Measurements from ENCODE around the gene KNG1. TPM values are rescaled to one million over a fixed set of nuclear protein-coding genes. Genes with fewer than 3 reads are reported as not detected.
"Not testable (repeated sequence)": the region's sequence is repeated elsewhere in the genome, so short reads cannot be mapped to it uniquely, and the experiment has no call there.

The KNG1 gene
- total RNA-seq, 3 donors from 2014 or later: 0.48 TPM; not detected in 2

DNA sequence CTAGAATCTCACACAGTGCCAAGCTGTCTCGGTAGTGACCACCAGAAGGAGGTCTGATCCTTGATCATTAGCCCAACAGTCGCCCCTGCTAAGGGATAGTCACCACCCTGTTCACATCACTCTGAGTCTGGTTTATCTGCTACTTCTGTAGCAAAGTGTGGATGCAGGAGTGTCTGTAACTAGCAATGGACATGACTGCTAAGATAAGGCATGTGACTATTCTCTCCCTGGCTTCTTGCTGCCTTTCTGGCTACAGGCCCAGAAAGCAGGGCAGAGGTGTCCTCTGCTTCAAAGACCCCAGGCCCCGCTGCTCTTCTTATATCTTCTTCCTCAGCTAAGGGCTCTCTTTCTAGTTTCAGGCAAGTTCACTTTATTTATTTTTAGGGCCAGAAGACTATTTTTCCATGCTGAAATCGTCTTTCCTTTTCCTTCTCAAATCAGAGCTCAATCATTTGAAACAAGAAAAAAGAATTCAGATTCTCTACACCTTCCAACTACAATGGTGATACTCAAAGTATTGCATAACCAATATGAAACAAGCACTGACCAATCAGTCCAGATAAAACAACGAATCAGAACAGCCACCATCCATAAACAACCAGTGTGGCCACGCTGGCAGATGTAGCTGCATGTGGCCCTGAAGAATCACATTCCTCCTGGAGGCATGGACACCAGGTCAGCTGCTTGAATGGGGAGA lies 8.0 kb upstream of the KNG1 start:
- no peak for DNase-seq (ENCODE audit: low spot score in 2 of 2)
- Histone ChIP-seq H3K4me1 (no peaks in the 10 kb centered on the region), H3K27ac (no peak overlapping the region), H3K36me3 (no peaks in the 10 kb centered on the region), H3K9me3 (no peaks in the 10 kb centered on the region), H3K27me3 (no peaks in the 10 kb centered on the region), H3K4me3 (no peak overlapping the region)
- intact Hi-C loops (cut with DNase I; ENCODE audit: low total_unique reads): no loop called here
- TF ChIP-seq POLR2A (IDR thresholded peaks at IDR 0.05) (no peak), POLR2AphosphoS5 (IDR thresholded peaks at IDR 0.05) (no peak)
- TF ChIP-seq, protein P1, sequence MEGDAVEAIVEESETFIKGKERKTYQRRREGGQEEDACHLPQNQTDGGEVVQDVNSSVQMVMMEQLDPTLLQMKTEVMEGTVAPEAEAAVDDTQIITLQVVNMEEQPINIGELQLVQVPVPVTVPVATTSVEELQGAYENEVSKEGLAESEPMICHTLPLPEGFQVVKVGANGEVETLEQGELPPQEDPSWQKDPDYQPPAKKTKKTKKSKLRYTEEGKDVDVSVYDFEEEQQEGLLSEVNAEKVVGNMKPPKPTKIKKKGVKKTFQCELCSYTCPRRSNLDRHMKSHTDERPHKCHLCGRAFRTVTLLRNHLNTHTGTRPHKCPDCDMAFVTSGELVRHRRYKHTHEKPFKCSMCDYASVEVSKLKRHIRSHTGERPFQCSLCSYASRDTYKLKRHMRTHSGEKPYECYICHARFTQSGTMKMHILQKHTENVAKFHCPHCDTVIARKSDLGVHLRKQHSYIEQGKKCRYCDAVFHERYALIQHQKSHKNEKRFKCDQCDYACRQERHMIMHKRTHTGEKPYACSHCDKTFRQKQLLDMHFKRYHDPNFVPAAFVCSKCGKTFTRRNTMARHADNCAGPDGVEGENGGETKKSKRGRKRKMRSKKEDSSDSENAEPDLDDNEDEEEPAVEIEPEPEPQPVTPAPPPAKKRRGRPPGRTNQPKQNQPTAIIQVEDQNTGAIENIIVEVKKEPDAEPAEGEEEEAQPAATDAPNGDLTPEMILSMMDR (IDR thresholded peaks at IDR 0.05): no peak

DNA sequence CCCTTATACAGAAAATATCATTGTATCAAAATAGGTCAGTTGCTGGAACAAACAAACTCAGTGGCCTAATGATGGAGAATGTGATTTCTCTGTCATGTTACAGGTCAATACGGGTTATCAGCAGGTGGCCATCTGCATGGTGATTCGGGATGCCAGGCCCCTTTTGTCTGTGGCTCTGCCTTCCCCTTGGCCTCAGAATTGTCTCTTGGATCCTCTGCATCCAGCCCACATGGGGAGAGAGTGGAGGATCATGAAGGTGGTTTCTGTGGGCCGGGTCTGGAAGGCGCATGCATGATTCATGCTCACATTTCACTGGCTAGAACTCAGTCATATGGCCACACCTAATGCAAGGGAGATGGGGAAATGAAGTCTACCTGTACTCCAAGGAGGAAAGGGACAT lies 6.5 kb upstream of the KNG1 start:
- H3K36me3 ChIP-seq; H3K9me3 ChIP-seq; DNase-seq (ENCODE audit: low spot score in 2 of 2); intact Hi-C loops (cut with DNase I; ENCODE audit: low total_unique reads); H3K27me3 ChIP-seq; H3K27ac ChIP-seq; H3K4me3 ChIP-seq; H3K4me1 ChIP-seq: not testable (repeated sequence)

DNA sequence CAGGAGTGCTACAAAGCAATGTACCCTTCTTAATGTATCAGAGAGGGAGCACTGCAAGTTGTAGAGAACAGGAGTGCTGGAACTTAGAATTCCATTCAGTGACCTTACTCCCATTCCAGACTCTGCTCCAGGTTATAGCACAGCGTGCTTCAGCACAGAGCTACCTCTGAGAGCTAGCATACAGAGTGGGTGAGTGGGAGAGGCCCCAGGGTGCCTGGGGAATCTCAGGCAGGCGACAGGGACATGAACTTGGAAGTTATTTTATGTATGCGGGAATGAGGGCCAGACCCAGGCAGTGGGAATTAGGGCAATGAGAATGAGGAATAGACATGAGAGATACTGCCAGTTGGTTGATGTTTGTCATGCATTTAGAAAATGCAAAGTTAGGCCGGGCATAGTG lies 3.7 kb upstream of the KNG1 start:
- no peaks in the 10 kb centered on the region for H3K27me3 ChIP-seq
- DNase-seq (ENCODE audit: low spot score in 2 of 2): no peak
- H3K27ac ChIP-seq: no peak overlapping the region
- intact Hi-C loops (cut with DNase I; ENCODE audit: low total_unique reads): no loop called here
- TF ChIP-seq POLR2AphosphoS5 (IDR thresholded peaks at IDR 0.05) (no peak), POLR2A (IDR thresholded peaks at IDR 0.05) (no peak)
- TF ChIP-seq, protein P1 (IDR thresholded peaks at IDR 0.05): no peak
- H3K9me3 ChIP-seq: no peaks in the 10 kb centered on the region
- H3K4me1 ChIP-seq: no peaks in the 10 kb centered on the region
- H3K4me3 ChIP-seq: no peak overlapping the region
- no peaks in the 10 kb centered on the region for H3K36me3 ChIP-seq

DNA sequence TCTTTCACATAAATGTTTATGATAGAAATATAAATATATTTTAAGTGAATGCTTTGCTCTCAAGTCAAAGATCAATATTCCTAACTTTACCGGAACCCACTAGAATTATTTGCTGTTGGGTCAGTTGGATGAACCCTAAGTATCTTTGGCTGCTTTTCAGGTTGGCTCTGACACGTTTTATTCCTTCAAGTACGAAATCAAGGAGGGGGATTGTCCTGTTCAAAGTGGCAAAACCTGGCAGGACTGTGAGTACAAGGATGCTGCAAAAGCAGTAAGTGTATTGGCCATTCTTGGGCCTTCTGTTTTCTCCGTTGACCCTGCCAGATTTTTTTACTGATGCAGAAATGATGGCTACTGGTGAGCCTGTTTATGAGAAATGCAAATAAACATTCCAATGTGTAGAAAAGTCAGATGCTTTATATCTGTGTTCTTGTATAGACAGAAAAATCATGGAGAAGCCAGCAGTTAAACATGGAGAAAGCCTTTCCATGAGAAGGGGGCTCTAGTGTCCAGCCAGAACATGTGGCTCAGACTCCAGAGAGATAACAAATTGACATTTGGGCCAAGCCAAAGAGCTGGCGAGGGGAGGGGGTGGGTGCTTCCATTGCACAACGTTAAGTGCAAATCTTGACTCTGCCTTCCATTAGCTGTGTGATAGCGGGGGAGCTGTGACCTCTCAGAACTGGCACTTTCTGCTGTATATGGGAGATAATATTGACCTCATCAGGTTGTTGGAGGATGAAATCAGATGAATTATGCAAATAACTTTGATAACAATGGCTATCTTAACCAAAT lies 3.0 kb downstream of the KNG1 start:
- no peak overlapping the region for H3K27ac ChIP-seq
- no peaks in the 10 kb centered on the region for H3K27me3 ChIP-seq
- intact Hi-C loops (cut with DNase I; ENCODE audit: low total_unique reads): no loop called here
- H3K36me3 ChIP-seq: no peaks in the 10 kb centered on the region
- TF ChIP-seq, protein P1 (IDR thresholded peaks at IDR 0.05): no peak
- no peak for TF ChIP-seq POLR2AphosphoS5 (IDR thresholded peaks at IDR 0.05)
- no peak for TF ChIP-seq POLR2A (IDR thresholded peaks at IDR 0.05)
- H3K9me3 ChIP-seq: no peaks in the 10 kb centered on the region
- no peak overlapping the region for H3K4me3 ChIP-seq
- DNase-seq (ENCODE audit: low spot score in 2 of 2): no peak
- no peaks in the 10 kb centered on the region for H3K4me1 ChIP-seq

DNA sequence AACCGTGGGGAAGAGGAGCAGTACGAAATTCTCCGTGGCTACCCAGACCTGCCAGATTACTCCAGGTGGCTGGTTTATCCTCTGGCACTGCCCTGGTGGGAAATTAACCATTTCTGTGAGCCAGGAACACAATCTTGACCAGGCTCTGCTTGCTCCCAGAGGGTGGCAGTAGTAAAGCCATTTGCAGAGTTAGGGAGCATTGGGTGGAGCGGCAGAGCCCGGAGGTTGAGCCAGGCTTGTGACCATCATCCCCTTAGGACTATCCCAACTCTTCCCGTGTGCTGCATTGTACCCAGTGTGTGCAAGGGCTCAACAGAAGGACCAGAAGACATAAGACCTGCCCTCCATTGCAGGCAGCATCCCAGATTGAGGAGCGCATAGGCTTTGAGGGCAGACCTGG lies 5.3 kb downstream of the KNG1 start:
- H3K27ac ChIP-seq: no peak overlapping the region
- no peaks in the 10 kb centered on the region for H3K9me3 ChIP-seq
- no peaks in the 10 kb centered on the region for H3K4me1 ChIP-seq
- no peaks in the 10 kb centered on the region for H3K36me3 ChIP-seq
- no peak overlapping the region for H3K4me3 ChIP-seq
- TF ChIP-seq POLR2AphosphoS5 (IDR thresholded peaks at IDR 0.05): no peak
- TF ChIP-seq POLR2A (IDR thresholded peaks at IDR 0.05): no peak
- TF ChIP-seq, protein P1 (IDR thresholded peaks at IDR 0.05): no peak
- no peaks in the 10 kb centered on the region for H3K27me3 ChIP-seq
- intact Hi-C loops (cut with DNase I; ENCODE audit: low total_unique reads): no loop called here
- DNase-seq (ENCODE audit: low spot score in 2 of 2): no peak
